HG02642 (cell line): ENCODE data around the gene DDI1.
A peak's percentile ranks its signal among the peaks of the same experiment; 100 is the strongest.

ENCODE experiments used
- ATAC-seq: cut with Tn5 transposase; IDR thresholded peaks from one replicate; pipeline ENCODE4 v1.9.1; 2021; ENCODE audit warnings: mild to moderate bottlenecking; ENCODE audit not compliant: unreplicated experiment, poor library complexity

Gene DDI1

GRCh38 chr11:104036588-104036987, at the start of gene DDI1:
DDI1 (plus strand) TSS chr11:104036640; CDS start chr11:104036823, 183 bp downstream.
- ATAC-seq, result no peak

GRCh38 chr11:103987629-103988594, 48.5 kb upstream of the DDI1 start:
- no peak for ATAC-seq

GRCh38 chr11:103988595-103988969, 47.9 kb upstream of the DDI1 start:
- no peak for ATAC-seq

GRCh38 chr11:103993507-103993906, 42.9 kb upstream of the DDI1 start:
- no peak for ATAC-seq

- ATAC-seq, result no peak
Measured at GRCh38 chr11:103994094-103994493, 42.3 kb upstream of the DDI1 start.

- no peak for ATAC-seq
Measured at GRCh38 chr11:103994518-103994917, 41.9 kb upstream of the DDI1 start.

GRCh38 chr11:103995896-103996295, 40.5 kb upstream of the DDI1 start:
- no peak for ATAC-seq

- ATAC-seq, result peak; percentile 78
Measured at GRCh38 chr11:103997082-103997481, 39.4 kb upstream of the DDI1 start.

GRCh38 chr11:103998826-103999508, 37.5 kb upstream of the DDI1 start:
- no peak for ATAC-seq

GRCh38 chr11:104000798-104001197, 35.6 kb upstream of the DDI1 start:
- no peak for ATAC-seq

- ATAC-seq, result no peak
Measured at GRCh38 chr11:104001561-104002056, 34.8 kb upstream of the DDI1 start.

GRCh38 chr11:104003491-104003890, 32.9 kb upstream of the DDI1 start:
- no peak for ATAC-seq

GRCh38 chr11:104005234-104005855, 31.1 kb upstream of the DDI1 start:
- ATAC-seq, result no peak

GRCh38 chr11:104009744-104010143, 26.7 kb upstream of the DDI1 start:
- no peak for ATAC-seq

GRCh38 chr11:104011044-104011443, 25.4 kb upstream of the DDI1 start:
- no peak for ATAC-seq

- peak; percentile 91 for ATAC-seq
Measured at GRCh38 chr11:104015649-104016415, 20.6 kb upstream of the DDI1 start.

GRCh38 chr11:104024572-104024971, 11.9 kb upstream of the DDI1 start:
- ATAC-seq, result no peak

GRCh38 chr11:104028476-104029263, 7.8 kb upstream of the DDI1 start:
- ATAC-seq, result no peak

GRCh38 chr11:104033134-104033533, 3.3 kb upstream of the DDI1 start:
- ATAC-seq, result no peak
